Measurements from ENCODE around the gene EVL. TPM values are rescaled to one million over a fixed set of nuclear protein-coding genes. Genes with fewer than 3 reads are reported as not detected.

Gene EVL
- total RNA-seq, 1 experiment from 2014 or later, result 82.9 TPM

DNA sequence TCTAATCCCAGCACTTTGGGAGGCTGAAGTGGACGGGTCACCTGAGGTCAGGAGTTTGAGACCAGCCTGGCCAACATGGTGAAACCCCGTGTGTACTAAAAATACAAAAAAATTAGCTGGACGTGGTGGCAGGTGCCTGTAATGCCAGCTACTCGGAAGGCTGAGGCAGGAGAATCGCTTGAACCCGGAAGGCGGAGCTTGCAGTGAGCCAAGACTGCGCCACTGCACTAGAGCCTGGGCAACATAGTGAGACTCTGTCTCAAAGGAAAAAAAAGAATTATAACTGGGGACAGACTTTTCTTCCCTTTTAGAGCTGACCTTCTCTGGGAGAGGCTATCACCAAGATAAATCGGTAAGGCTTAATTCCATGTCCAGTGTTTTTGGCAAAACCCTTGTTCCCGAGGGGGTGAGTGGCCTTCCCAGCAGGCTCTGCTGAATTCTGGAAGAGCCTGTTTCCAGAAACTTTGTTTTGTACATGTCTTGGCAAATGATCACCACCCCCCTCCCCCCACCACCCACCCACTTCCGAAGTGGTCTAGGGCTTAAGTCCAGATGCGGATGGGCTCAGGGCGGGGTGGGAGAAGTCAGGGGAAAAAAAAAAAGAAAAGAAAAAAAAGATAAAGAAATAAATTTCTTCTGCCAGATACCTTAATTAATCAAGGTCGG is 126.5 kb downstream of the EVL start:
- no peak for TF ChIP-seq EZH2 (IDR thresholded peaks at IDR 0.05; ENCODE audit: borderline replicate concordance, low read depth, low read length, poor library complexity, severe bottlenecking)
- TF ChIP-seq, protein P1, sequence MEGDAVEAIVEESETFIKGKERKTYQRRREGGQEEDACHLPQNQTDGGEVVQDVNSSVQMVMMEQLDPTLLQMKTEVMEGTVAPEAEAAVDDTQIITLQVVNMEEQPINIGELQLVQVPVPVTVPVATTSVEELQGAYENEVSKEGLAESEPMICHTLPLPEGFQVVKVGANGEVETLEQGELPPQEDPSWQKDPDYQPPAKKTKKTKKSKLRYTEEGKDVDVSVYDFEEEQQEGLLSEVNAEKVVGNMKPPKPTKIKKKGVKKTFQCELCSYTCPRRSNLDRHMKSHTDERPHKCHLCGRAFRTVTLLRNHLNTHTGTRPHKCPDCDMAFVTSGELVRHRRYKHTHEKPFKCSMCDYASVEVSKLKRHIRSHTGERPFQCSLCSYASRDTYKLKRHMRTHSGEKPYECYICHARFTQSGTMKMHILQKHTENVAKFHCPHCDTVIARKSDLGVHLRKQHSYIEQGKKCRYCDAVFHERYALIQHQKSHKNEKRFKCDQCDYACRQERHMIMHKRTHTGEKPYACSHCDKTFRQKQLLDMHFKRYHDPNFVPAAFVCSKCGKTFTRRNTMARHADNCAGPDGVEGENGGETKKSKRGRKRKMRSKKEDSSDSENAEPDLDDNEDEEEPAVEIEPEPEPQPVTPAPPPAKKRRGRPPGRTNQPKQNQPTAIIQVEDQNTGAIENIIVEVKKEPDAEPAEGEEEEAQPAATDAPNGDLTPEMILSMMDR (conservative IDR thresholded peaks at IDR 0.05; ENCODE audit: low read depth, low read length), result no peak
- H3K27me3 ChIP-seq (replicated peaks; ENCODE audit: insufficient read depth, low read depth, low read length, poor library complexity), result no peaks in the 10 kb centered on the region
- no peaks in the 10 kb centered on the region for H3K9me3 ChIP-seq (ENCODE audit: low read depth, low read length, poor library complexity, severe bottlenecking)
- CTCF ChIA-PET, result no interaction called here
- H3K36me3 ChIP-seq (ENCODE audit: insufficient read depth, low read length, poor library complexity, severe bottlenecking), result no peaks in the 10 kb centered on the region
- H3K27ac ChIP-seq (ENCODE audit: low read depth, low read length, poor library complexity, severe bottlenecking), result peak overlapping the region; percentile 77
- H3K4me3 ChIP-seq (ENCODE audit: low read depth, low read length, poor library complexity, severe bottlenecking), result peak overlapping the region; percentile 51
- DNase-seq (ENCODE audit: low spot score), result no peak
- peaks cover 14% of the 10 kb centered on the region for H3K4me1 ChIP-seq (ENCODE audit: insufficient read depth, low read length, poor library complexity, severe bottlenecking)
- POLR2A ChIA-PET (ENCODE audit: low non-redundant PET), result no interaction called here
- no TSS peak for BruUV-seq (replicated peaks)
- intact Hi-C loops (cut with micrococcal nuclease; ENCODE audit: unreplicated experiment), result loop anchor here (5.0 kb wide), 1 partner anchor 209 kb away; no protein-coding TSS in a partner anchor

DNA sequence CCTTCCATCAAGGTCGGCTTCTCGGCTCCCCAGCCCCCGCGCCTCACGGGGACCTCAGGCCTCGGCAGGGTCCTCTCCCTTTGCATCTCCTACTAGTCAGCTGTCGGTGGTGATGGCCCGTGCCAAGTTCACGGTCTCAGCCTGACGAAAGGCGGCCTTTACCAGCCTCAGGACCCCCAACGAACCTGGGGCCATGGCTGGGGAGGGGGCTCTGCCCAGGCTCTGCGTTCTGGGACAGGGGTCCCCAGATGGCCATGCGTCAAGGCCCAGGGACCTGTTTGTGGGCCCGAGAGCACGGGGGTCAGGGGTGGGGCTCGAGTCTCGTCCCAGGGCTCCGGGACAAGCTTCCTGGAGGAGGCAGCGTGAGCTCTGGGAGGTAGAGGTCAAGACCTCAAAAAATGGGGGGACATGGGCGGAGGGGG is 127.0 kb downstream of the EVL start:
- intact Hi-C loops (cut with micrococcal nuclease; ENCODE audit: unreplicated experiment), result loop anchor here (5.0 kb wide), 1 partner anchor 210 kb away; no protein-coding TSS in a partner anchor
- H3K27me3 ChIP-seq (replicated peaks; ENCODE audit: insufficient read depth, low read depth, low read length, poor library complexity), result no peaks in the 10 kb centered on the region
- POLR2A ChIA-PET (ENCODE audit: low non-redundant PET), result interaction anchor here (0.6 kb wide), 1 partner anchor 10 kb away, joined by 4 read pairs; no protein-coding TSS in a partner anchor
- peak overlapping the region; percentile 77 for H3K27ac ChIP-seq (ENCODE audit: low read depth, low read length, poor library complexity, severe bottlenecking)
- no peaks in the 10 kb centered on the region for H3K36me3 ChIP-seq (ENCODE audit: insufficient read depth, low read length, poor library complexity, severe bottlenecking)
- peak overlapping the region; percentile 51 for H3K4me3 ChIP-seq (ENCODE audit: low read depth, low read length, poor library complexity, severe bottlenecking)
- CTCF ChIA-PET, result interaction anchor here (0.8 kb wide), 1 partner anchor 49 kb away, joined by 3 read pairs; no protein-coding TSS in a partner anchor
- TF ChIP-seq EZH2 (IDR thresholded peaks at IDR 0.05; ENCODE audit: borderline replicate concordance, low read depth, low read length, poor library complexity, severe bottlenecking), result no peak
- TF ChIP-seq, protein P1 (conservative IDR thresholded peaks at IDR 0.05; ENCODE audit: low read depth, low read length), result no peak
- DNase-seq (ENCODE audit: low spot score), result no peak
- peaks cover 14% of the 10 kb centered on the region for H3K4me1 ChIP-seq (ENCODE audit: insufficient read depth, low read length, poor library complexity, severe bottlenecking)
- H3K9me3 ChIP-seq (ENCODE audit: low read depth, low read length, poor library complexity, severe bottlenecking), result no peaks in the 10 kb centered on the region
- TSS peak; percentile 66 for BruUV-seq (replicated peaks)

DNA sequence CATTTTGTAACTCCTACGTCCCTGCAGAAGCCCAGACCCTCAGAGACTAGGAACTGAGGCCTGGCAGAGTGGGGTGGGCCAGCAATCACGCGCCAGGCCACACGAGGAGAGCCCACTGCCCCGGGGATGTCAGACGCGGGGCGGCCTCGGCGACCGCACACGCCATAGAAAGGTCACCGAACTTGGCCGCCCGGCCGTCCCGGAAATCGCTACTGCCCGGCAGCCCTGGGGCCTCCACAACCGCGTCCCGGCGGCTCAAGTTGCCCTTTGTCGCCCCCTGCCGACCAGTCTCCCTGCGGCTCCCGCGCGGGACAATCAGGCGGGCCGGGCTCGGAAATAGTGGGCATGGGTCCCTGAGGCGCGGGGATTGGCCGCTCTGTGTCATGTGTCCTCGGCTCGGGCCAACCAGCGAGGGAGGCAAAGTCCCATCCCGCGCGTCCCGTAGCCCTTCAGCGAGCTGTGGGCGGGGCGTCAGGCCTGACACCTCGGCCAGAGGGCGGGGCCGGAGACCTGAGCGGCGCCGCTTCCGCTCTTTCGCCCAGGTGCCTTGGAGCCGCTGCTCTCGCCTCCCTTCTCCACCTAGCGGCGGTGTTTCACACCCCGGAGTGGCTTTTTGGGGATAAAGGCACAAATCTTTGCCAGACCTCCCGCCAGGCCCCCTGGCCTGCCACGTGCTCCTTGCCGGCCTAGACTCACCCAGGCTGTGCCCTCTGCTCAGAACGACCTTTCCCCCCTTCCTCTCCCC is 127.6 kb downstream of the EVL start:
- no peak for TF ChIP-seq EZH2 (IDR thresholded peaks at IDR 0.05; ENCODE audit: borderline replicate concordance, low read depth, low read length, poor library complexity, severe bottlenecking)
- TF ChIP-seq, protein P1 (conservative IDR thresholded peaks at IDR 0.05; ENCODE audit: low read depth, low read length), result peak; percentile 95
- ChIA-PET POLR2A (ENCODE audit: low non-redundant PET) (interaction anchor here (0.6 kb wide), 1 partner anchor 10 kb away, joined by 4 read pairs; no protein-coding TSS in a partner anchor), CTCF (interaction anchor here (0.6 to 0.8 kb wide), 8 partner anchors 11 to 468 kb away, joined by 3 to 5 read pairs (median 3); no protein-coding TSS in a partner anchor)
- intact Hi-C loops (cut with micrococcal nuclease; ENCODE audit: unreplicated experiment), result loop anchor here (5.0 kb wide), 1 partner anchor 211 kb away; no protein-coding TSS in a partner anchor
- peaks cover 14% of the 10 kb centered on the region for H3K4me1 ChIP-seq (ENCODE audit: insufficient read depth, low read length, poor library complexity, severe bottlenecking)
- no peaks in the 10 kb centered on the region for H3K9me3 ChIP-seq (ENCODE audit: low read depth, low read length, poor library complexity, severe bottlenecking)
- no peaks in the 10 kb centered on the region for H3K36me3 ChIP-seq (ENCODE audit: insufficient read depth, low read length, poor library complexity, severe bottlenecking)
- no peaks in the 10 kb centered on the region for H3K27me3 ChIP-seq (replicated peaks; ENCODE audit: insufficient read depth, low read depth, low read length, poor library complexity)
- no TSS peak for BruUV-seq (replicated peaks)
- H3K4me3 ChIP-seq (ENCODE audit: low read depth, low read length, poor library complexity, severe bottlenecking), result peak overlapping the region; percentile 51
- DNase-seq (ENCODE audit: low spot score), result peak; percentile 99
- H3K27ac ChIP-seq (ENCODE audit: low read depth, low read length, poor library complexity, severe bottlenecking), result peak overlapping the region; percentile 77

Small RNA genes within 50 kb of the gene (microRNA-seq; reads per million reads assigned to microRNA genes)
- gene MIR151B, result 20.5 reads per million, percentile 43 among the genes with 10 or more reads in this experiment
- 4,022 reads per million, percentile 91 among the genes with 10 or more reads in this experiment for gene MIR342

Other genes starting within 250 kb of the EVL start
- gene DEGS2, start 94.2 kb downstream of the EVL start, total RNA-seq (2021), result 0.07 TPM in 1 of 2 replicates, not detected in the other
- 89.3 and 97.0 TPM in 2 replicates for gene YY1, start 173.7 kb downstream of the EVL start, total RNA-seq (2021)
- 49.3 and 70.1 TPM in 2 replicates for gene SLC25A29, start 241.0 kb downstream of the EVL start, total RNA-seq (2021)